Measurements from ENCODE around the gene DOCK2. TPM values are rescaled to one million over a fixed set of nuclear protein-coding genes. Genes with fewer than 3 reads are reported as not detected.

Gene DOCK2
- total and polyA plus RNA-seq, 2 donors from 2014 or later = 1.0 to 42.0 TPM

- H3K27ac ChIP-seq (ENCODE audit: low read depth in 2 of 2, low read length in 2 of 2) = no peak overlapping the region
- H3K36me3 ChIP-seq (ENCODE audit: control insufficient read depth in 2 of 3, insufficient read depth in 3 of 3, low read length in 3 of 3) = no peaks in the 10 kb centered on the region
- H3K9ac ChIP-seq (ENCODE audit: low read length in 3 of 3) = no peak overlapping the region
- FAIRE-seq (no peak), DNase-seq (no peak)
- H3K4me1 ChIP-seq (ENCODE audit: control insufficient read depth in 2 of 3, insufficient read depth in 2 of 3, low read depth in 1 of 3, low read length in 3 of 3) = no peaks in the 10 kb centered on the region
- H3K9me3 ChIP-seq (ENCODE audit: control insufficient read depth in 2 of 3, insufficient read depth in 1 of 3, low read length in 3 of 3) = no peaks in the 10 kb centered on the region
- intact Hi-C loops (cut with DNase I) = no loop called here
- H3K27me3 ChIP-seq (ENCODE audit: control insufficient read depth, insufficient read depth, low read length) = no peaks in the 10 kb centered on the region
- H3K4me3 ChIP-seq (ENCODE audit: low read length in 3 of 3) = no peak overlapping the region
- TF ChIP-seq CTCF (IDR thresholded peaks at IDR 0.05; ENCODE audit: borderline replicate concordance, extremely low read depth, insufficient read depth) = no peak
Measured at GRCh38 chr5:169906745-169907649, 269.9 kb downstream of the DOCK2 start.

GRCh38 chr5:169908864-169909263 lies 271.8 kb downstream of the DOCK2 start:
- H3K9ac ChIP-seq (ENCODE audit: low read length in 3 of 3) = no peak overlapping the region
- intact Hi-C loops (cut with DNase I) = no loop called here
- FAIRE-seq (no peak), DNase-seq (no peak)
- no peak overlapping the region for H3K27ac ChIP-seq (ENCODE audit: low read depth in 2 of 2, low read length in 2 of 2)
- no peaks in the 10 kb centered on the region for H3K36me3 ChIP-seq (ENCODE audit: control insufficient read depth in 2 of 3, insufficient read depth in 3 of 3, low read length in 3 of 3)
- no peaks in the 10 kb centered on the region for H3K4me1 ChIP-seq (ENCODE audit: control insufficient read depth in 2 of 3, insufficient read depth in 2 of 3, low read depth in 1 of 3, low read length in 3 of 3)
- H3K9me3 ChIP-seq (ENCODE audit: control insufficient read depth in 2 of 3, insufficient read depth in 1 of 3, low read length in 3 of 3) = no peaks in the 10 kb centered on the region
- no peaks in the 10 kb centered on the region for H3K27me3 ChIP-seq (ENCODE audit: control insufficient read depth, insufficient read depth, low read length)
- TF ChIP-seq CTCF (IDR thresholded peaks at IDR 0.05; ENCODE audit: borderline replicate concordance, extremely low read depth, insufficient read depth) = no peak
- no peak overlapping the region for H3K4me3 ChIP-seq (ENCODE audit: low read length in 3 of 3)

- no peaks in the 10 kb centered on the region for H3K4me1 ChIP-seq (ENCODE audit: control insufficient read depth in 2 of 3, insufficient read depth in 2 of 3, low read depth in 1 of 3, low read length in 3 of 3)
- DNase-seq (no peak), FAIRE-seq (no peak)
- H3K9me3 ChIP-seq (ENCODE audit: control insufficient read depth in 2 of 3, insufficient read depth in 1 of 3, low read length in 3 of 3) = no peaks in the 10 kb centered on the region
- no peak overlapping the region for H3K27ac ChIP-seq (ENCODE audit: low read depth in 2 of 2, low read length in 2 of 2)
- H3K9ac ChIP-seq (ENCODE audit: low read length in 3 of 3) = no peak overlapping the region
- no peak overlapping the region for H3K4me3 ChIP-seq (ENCODE audit: low read length in 3 of 3)
- no peaks in the 10 kb centered on the region for H3K36me3 ChIP-seq (ENCODE audit: control insufficient read depth in 2 of 3, insufficient read depth in 3 of 3, low read length in 3 of 3)
- TF ChIP-seq CTCF (IDR thresholded peaks at IDR 0.05; ENCODE audit: borderline replicate concordance, extremely low read depth, insufficient read depth) = no peak
- intact Hi-C loops (cut with DNase I) = no loop called here
- no peaks in the 10 kb centered on the region for H3K27me3 ChIP-seq (ENCODE audit: control insufficient read depth, insufficient read depth, low read length)
Measured at GRCh38 chr5:169909945-169910344, 272.9 kb downstream of the DOCK2 start.

All from kidney (tissue), 14 donors.